Keratinocyte (primary cell): ENCODE measurements around the gene TRABD2B.

Source experiments
- CTCF ChIP-seq, 3 experiments: IDR thresholded peaks in 1 of 3; conservative IDR thresholded peaks in 1 of 3; optimal IDR thresholded peaks in 1 of 3; 2 replicates in 2 of 3; 3 replicates in 1 of 3; pipeline versions ENCODE3 to v1.5.1; 2011; ENCODE audit warnings: low read length in 3 of 3, mild to moderate bottlenecking in 3 of 3, moderate library complexity in 2 of 3, control low read depth in 1 of 3, inconsistent platforms in 1 of 3; ENCODE audit not compliant: insufficient read depth in 2 of 3; ENCODE audit errors: extremely low read depth in 1 of 3
- EZH2 ChIP-seq: IDR thresholded peaks from one replicate; pipeline ENCODE4 v1.6.1; 2012; ENCODE audit warnings: inconsistent platforms, mild to moderate bottlenecking, low read length, moderate library complexity

- no peak for TF ChIP-seq CTCF (optimal IDR thresholded peaks at IDR 0.05 in 1 of 3, IDR thresholded peaks at IDR 0.05 in 1 of 3, conservative IDR thresholded peaks at IDR 0.05 in 1 of 3; ENCODE audit: extremely low read depth in 1 of 3, insufficient read depth in 2 of 3, low read length in 3 of 3)
- TF ChIP-seq EZH2, result no peak
These were observed 28.7 kb downstream of the TRABD2B start for GRCh38 chr1:47968556-47968888.
